HG02884 (cell line): ENCODE measurements around the gene TMEM238L.

Experiments
- ATAC-seq: cut with Tn5 transposase; IDR thresholded peaks from one replicate; pipeline ENCODE4 v1.9.1; 2021; ENCODE audit warnings: mild to moderate bottlenecking, moderate library complexity; ENCODE audit not compliant: unreplicated experiment

The TMEM238L gene

GRCh38 chr17:10748531-10749181 is 55.2 kb downstream of the TMEM238L start:
- ATAC-seq, result no peak

- ATAC-seq, result no peak
These were observed 58.7 kb downstream of the TMEM238L start for GRCh38 chr17:10745231-10745630.
